CD4-positive, alpha-beta T cell treated with Interleukin-21 for 1 hour (primary cell): Measurements from ENCODE around the gene MTUS2.

Source experiments
- DNase-seq: peaks from one replicate; pipeline ENCODE4 v3.0.0-alpha.2; 2020

MTUS2 gene

DNA sequence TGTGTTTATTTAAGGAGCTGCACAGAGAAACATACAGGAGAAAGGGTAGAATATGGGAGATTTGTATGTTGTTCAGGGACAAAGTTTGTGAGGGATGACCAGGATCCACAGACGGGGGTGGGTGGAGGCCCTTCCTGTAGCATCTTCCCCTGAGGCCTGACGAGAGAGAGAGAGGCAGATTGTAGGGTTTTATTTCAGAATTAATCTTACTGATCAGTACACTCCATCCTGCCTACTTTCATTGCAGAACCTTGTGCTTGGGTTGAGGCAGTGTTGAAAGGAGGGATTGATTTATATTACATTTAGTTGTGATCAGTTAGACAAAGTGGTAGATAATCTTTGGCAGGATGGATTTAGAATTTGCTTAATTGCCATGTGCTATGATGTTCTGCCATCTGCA, 39.6 kb downstream of the MTUS2 start:
- DNase-seq: no peak

DNA sequence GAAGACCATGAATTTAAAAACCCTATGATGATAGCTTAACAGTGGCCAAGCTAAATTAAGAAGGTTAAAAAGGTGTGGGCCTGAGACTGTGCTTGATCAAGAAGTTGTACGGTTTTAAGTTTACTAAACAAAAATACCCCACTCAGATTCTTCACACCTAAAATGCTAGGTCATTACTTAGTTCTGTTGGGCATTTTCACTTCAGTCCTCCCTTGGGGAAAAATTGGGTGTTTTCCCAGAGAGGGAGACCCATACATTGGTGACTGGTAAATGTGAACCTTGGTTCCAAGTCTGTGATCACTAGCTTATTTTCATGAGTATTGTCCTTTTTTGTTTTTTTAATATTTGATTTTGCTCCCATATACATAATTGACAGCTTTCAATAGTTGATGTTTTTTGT, 44.4 kb downstream of the MTUS2 start:
- DNase-seq: no peak

DNA sequence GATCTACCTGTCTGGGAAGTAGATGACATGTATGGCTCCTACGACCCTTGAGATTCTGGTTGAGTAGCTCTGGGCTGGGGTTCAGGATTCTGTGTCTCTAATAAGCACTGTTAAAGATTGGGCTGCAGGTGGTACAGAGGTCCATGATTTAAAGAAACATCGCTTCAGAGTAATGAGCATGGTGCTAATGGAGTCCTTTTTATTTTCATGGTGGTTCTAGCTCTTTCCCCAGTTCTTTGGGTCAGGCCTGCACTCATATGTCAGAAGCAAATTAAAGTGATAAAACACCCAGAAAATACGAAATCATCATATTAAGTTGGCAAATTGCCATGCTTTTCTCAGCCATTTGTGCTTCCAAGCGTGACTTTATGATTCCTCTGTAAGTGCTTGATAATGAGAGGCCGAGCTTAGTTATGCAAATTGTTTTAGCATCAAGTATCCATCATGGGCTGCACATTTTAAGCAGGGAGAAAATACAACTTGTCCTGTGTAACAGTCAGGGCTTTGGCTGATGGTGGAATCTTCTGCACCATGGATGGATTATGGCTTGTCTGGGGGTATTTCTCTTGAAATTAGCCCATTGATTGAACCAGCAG, 45.1 kb downstream of the MTUS2 start:
- DNase-seq: no peak

DNA sequence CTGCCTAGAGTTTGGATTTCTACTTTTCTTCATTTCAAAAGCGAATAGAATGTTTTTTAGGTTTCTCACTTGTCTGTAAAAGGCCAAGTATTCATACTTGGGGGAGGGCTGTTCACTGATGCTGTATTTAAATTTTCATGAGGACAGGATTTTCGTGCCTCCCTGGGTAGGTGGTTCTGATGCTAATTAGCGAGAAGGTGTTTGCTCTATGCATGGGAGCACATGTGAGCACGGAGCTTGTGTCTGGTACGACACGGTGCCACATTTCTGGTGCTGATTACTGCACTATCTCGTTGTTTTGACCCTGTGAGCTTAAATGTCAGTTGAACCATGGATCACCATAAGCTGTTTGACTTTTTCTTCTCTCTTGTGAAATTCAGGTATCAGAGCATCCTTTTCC, 45.8 kb downstream of the MTUS2 start:
- DNase-seq: no peak

DNA sequence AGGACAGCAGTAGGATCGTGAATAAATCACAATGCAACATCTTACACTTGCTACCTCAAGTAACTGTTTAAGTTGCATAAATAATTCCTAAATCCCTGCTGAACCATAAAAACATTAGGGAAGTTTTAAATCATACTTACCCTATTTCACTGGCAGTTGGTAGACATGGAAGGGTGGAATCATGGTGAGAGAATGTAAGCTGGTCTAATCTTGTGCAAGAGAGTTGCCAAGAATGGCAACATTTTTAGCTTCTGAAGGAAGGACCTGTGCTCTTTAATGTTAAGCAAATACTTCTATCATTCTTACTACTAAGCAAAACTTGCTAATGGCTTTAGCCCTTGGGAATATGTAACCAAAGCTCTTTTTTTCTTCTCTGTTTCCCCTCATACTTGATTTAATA, 46.8 kb downstream of the MTUS2 start:
- no peak for DNase-seq

DNA sequence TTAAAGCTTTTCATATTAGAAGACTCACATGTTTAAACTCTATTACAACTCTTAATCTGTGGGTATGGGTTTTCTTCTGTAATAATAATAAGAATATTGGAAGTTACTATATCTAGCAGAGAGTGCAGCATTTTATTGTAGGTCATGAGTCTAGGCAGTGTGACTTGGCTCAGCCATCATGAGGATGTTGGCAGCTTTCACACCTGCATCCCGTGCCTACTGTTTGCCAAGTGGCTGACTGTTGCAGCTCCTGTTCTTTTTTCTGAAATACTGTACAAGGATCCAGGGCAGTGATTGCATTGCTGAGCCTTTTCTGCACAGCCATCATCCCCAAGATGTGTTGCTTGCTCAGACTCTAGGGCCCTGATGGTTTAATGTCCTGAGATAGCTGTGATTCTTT, 47.4 kb downstream of the MTUS2 start:
- no peak for DNase-seq

DNA sequence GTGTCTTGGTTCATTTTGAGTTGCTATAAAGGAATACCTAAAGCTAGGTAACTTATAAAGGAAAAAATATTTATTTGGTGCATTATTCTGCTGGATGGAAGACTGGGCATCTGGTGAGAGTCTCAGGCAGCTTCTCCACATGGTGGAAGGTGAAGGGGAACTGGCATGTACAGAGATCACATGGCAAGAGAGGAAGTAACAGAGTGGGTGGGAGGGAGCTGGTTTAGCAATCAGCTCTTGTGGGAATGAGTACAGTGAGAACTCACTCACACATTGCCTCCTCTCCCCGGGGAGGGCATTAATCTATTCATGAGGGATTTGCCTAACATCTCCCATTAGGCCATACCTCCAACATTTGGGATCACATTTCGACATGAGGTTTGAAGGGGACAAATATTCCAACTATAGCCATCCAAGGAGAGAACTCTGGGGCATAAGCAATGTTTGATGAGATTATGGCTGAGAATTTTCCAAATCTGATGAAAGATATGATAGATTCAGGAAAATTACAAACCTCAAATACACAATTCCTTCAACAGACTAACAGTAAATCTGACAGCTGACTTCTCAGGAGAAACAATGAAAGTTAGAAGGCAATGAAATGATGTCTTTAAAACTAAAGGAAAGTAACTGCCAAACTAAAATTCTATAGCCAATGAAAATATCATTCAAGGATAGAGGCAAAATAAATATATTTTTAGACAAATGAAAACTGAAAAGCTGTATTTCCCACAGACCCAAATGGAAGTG, 52.5 kb downstream of the MTUS2 start:
- DNase-seq: no peak

DNA sequence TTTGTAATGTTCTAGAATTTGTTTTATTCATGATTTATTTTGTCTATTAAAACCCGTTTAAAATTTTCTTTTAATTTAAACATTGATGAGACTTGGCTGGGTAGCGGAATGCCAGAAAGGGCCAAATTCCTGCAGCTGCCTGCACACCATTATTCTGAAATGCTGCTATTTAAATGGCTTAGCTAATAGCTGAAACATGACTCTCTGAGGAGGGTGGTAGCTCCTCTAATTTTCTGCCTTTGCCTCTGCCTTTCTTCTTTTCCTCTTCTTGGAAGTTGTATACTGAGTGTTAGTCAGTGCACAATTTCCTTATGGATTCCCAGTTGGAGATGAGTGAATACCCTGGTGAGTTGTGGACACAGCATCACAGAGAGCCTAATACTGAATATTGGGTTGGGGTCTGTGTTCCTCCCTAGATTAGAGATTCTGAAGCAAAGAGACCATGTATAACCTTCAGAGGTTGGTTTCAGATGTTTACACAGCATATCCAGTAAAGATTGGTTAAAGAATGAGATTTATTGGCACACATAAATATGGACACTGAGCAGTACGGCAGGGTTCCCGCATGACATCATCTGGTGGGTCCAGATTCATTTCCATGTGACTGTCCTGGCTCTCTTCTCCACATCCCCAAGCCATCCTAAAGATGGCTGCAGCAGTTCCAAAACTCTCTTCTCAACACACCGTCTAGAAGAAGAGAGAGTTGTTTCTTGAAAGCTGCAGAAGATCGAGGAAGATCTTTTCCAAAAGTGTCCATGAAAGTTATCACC, 55.9 kb downstream of the MTUS2 start:
- no peak for DNase-seq

DNA sequence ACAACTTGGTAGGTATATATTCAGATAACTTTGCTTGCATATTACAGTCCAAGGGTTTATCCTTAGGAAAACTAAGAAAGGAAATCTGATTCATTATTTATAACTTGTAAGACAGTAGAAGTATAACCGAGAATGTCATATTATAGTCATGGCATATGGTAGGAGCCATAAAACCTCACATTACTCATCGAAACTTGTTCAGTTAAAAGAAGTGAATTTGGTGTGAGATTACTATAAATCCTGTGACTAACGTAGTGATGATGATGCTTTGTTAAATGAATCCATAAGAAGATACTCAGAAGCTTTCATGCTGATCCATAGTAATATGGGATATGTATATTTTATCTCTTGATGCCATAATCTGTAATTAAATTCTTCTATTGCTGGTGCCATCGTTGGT, 57.3 kb downstream of the MTUS2 start:
- DNase-seq: no peak

DNA sequence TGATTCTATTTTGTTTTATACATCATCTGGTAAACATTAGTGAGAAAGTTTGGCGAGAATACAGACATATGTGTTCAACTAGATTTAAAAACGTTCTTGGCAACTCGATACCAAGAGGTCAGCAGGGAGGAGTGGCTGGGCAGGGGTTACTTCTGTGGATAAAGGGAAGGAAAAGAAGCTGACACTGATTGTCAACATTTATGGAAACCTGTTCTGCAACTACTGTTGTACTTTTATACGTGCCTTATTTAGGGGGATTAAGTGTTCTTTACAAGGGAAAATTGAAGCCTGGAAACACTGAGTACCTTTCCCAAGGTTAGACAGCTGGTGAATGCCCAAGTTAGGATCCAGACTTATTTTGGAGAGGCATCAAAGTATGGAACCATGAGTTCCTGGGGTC, 65.0 kb downstream of the MTUS2 start:
- DNase-seq: no peak

DNA sequence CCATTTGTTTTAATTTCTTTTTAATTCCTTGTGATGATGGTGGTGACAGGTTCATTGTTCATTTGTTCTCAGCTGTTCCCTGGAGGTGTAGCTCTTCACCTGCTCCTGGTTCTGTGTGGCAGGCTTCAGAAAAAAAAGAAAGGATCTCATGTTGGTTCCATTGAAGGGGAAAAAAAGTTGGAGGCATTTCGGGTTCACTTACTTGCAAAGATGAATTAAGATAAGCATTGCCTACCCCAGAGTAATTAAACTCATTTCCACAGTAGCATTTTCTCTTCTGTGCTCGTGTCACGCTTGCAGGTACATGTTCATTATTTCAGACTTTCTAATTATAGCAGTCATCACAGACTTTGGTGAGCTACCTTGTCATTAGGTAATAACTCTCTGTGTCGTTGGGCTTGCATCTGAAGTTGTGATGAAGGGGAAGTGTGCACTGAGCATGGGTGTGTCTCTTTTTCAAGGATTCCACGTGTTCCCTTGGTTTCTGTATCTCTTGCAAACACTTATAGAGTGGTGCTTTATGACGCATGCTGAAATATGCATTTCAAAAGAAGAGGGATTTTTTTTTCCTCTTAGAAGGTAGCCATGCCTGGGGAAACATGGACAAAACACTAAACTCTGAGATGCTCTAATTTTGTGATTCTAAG, 69.1 kb downstream of the MTUS2 start:
- DNase-seq: no peak

DNA sequence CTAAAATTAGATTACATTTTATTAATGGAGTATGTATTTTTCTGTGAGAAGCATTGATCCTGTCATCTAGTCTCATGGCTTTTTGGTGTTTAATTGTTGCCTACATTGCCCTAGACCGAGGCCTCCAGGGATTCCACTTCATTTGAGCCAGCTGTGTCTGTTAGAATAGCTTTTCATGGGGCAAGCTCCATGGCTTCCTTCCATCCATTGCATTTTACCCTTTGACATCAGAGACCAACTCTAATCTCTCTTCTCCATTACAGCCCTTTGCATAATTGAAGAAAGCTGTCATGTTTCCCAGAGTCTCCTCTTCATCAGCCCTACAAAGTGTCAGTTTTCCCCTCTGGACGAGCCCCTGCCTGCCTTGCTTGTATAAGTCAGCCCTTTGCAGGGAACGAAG, 70.6 kb downstream of the MTUS2 start:
- no peak for DNase-seq

DNA sequence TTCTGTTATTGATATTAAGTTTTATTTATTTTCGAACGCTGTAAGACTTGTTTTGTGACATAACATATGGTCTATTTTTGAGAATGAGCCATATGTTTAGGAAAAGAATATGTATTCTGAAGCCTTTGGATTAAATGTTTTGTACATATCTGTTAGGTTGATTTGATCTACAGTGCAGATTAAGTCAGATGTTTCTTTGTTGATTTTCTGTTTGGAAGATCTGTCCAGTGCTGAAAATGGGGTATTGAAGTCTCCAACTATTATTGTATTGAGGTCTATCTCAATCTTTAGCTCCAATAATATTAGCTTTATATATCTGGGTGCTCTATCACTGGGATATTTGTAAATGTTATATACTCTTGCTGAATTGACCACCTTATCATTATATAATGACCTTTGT, 97.9 kb downstream of the MTUS2 start:
- no peak for DNase-seq

DNA sequence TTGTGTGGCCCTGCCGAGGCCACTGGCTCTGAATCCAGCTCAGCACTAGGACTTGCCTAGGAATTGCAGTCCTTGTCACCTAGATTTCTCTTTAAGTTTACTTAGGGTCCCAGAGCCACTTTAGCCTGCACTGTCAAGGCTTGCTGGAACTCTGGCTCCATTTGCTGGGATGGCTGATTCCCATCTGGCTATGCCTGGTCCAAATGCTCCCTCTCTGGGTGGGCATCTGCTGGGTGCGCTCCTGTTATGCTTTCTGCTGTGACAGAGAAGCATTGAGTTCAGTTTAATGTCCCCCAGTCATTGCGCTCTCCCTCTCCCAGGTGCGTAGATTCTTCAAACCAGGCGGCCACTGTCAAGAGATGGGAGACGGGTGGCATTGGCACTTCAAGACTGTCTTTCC, 102.2 kb downstream of the MTUS2 start:
- no peak for DNase-seq

DNA sequence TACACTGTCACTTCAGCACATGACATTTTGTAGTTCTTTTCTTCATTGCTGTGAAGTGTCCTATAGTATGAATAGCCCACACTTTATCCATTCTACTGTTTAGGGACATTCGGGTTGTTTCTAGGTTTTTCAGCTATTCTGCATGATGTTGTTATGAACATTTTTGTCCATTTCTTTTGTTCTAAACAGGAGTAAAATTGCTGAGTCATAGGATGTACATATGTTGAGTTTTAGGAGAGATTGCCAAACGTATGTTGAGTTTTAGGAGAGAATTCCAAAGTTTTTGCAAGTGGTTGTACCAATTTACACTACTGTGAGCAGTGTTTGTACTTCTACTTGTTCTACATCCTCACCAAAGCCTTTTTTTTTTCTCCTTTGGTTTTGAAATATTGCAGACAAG, 115.0 kb downstream of the MTUS2 start:
- no peak for DNase-seq

DNA sequence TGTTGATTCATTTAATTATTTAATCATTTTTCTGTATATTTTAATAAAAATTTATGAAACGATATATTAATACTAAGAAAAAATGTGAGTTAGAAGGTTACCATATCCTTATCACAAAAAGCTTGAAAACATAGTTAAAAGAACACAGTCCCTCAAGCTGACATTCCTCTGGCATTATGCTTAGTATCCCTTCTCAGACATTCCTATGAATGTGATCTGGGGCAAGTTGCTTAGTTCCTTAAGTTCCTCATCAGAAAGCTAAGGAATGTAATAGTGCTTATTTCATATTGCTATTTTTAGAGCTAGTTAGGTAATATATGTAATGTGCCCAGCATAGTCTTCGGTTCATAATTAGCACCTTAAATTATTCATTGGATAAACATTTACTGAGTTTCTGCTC, 122.8 kb downstream of the MTUS2 start:
- DNase-seq: no peak

DNA sequence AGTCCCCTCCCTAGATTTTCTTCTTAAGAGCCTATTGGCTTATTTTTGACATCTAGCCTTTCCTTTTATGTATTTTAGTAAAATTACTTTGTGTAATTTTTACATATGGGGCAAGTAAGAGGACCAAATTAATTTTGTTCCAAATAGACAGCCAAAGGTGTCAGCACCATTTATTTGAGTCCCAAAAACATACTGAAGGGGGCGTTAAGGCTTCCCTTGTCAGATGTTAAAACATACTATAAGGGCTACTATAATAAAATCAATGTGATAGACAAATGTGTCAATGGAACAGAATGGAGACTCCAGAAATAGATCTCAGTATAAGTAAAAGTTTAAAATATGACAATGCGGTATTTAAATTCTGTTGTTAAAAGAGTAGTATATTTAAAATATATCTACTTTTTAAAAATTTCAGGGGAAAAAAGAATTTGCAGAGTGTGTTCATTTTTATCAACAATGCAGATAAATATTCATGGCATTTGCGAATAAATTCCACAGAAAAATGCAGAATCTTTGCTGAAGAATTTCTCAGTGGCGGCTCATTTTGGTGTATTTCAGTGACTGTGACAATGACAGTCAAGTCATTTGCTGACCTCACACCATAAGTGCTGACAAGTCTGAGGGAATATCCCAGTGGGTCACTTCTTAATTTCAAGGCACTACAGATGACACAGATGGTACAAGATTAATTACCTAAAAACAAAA, 133.7 kb downstream of the MTUS2 start:
- no peak for DNase-seq

DNA sequence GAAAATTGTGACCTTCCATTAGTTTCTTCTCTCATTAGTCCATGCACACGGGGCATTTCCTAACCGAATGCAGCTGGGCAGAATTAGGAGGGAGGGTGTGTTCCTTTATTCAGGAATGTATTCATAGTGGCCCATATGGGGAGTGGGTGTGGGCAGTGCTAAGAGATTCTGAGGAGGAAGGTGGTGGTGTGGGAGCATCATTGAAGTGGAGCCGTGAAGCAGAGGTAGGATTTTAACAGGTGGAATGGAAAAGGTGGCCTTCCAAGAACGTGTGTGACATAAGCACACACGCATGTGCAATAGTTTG, 134.2 kb downstream of the MTUS2 start:
- DNase-seq: no peak

DNA sequence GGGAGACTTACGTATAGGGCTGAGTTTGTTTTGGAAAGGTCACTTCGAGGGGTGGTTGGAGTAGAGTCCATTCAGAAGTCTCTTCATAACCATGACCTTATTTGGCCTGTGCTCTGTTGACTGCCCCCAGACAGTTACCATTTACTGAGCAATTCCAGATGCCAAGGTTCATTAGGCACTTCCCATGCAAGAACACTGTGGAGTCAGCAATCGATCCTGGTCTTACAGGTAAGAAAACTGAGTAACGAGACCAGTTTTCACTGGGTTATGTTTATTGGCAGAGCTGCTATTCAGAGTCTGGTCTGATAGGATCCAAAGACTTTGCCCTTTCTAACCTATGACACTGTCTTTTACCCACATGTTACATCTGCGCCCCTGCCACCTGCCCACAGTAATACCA, 134.7 kb downstream of the MTUS2 start:
- no peak for DNase-seq

DNA sequence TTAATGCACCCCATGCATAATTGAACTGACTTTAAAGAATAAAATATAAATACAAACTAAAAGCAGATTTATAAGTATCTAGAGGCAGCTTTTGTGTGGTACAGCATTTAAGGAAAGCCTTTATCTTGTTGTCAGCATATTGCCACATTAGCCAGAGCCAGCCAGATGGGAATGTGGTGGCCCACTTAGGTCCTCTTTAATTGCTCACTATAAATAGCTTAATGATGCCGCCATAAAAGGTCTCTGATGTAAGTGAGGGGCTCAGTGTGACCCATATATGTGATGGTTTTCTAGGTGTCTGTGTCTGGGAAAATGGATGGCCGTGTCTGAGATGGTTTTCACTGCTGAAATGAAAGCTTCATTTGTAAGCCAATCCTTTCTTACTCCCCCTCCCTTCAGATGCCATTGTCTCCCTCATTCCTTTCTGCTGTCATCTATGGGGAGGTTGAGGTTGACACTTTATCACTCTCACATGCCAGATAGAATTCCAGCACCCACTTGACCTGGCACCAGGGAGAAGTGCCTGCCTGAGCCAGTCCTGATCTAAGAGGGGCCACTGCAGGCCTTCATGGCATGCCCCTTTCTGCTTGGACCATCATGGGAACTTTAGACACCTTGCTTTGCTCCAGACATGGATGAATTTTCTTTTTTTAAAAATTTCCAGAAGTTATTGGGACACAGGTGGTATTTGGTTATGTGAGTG, 135.3 kb downstream of the MTUS2 start:
- DNase-seq: no peak

DNA sequence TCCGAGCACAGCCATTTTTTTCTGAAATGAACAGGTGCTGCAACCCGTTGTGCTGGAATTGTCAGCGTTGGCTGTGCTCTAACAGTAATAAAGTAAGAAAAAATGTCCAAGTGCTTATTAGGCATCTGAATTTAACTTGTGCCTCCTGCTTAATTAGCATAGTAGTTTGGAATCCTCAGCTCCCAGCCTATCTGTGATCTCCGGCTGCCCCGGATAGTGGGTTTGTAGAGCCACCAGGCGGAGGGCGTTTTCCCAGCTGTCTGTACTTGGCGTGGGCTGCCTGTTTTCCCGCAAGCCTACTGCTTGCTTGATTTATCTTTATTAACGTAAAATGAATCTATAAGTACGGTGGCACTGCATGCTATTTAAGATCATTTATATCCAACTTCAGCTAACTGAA, 137.9 kb downstream of the MTUS2 start:
- DNase-seq: no peak

DNA sequence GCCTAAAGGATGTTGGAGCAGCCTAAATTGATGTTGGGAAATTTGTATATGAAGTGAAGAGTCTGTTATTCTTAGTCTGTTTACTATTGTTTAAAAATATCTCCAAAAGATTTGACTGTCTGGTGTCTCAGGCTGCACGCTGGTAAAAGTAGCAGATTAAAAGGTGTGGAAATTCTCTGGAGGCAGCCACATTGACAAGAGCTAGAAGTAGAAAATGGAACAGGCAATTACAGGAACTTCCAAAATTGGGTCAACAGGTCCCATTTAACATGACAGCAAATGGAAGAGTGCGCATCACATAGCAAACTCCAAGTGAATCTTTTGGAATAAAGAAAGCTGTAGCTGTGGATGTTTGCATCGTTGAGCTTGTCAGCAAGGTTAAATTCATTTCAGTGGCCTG, 138.3 kb downstream of the MTUS2 start:
- no peak for DNase-seq

DNA sequence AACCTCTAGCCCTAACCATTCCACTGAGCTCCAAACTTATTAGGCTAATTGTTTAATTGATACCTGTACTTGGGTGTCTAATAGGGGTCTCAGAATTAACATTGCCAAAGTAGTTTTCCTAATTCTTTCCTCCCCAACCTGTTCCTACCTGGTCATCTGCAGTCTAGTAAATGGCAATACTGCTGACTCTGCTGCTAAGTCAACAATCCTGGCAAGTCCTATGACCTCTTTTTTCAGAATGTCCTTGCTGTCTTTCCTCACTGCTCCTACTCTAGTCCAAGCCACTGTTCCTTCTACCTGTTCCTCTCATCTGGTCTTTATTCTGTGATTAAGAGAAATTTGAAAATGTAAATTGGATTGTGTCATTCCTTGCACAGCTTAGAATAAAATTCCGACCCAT, 143.9 kb downstream of the MTUS2 start:
- no peak for DNase-seq
